GM18511 (cell line): ENCODE measurements around the gene ATP7B.
A peak's percentile ranks its signal among the peaks of the same experiment; 100 is the strongest.

ENCODE experiments used
- ATAC-seq: cut with Tn5 transposase; IDR thresholded peaks from one replicate; pipeline ENCODE4 v1.9.1; 2021; ENCODE audit warnings: mild to moderate bottlenecking, moderate library complexity; ENCODE audit not compliant: unreplicated experiment

Gene ATP7B

DNA sequence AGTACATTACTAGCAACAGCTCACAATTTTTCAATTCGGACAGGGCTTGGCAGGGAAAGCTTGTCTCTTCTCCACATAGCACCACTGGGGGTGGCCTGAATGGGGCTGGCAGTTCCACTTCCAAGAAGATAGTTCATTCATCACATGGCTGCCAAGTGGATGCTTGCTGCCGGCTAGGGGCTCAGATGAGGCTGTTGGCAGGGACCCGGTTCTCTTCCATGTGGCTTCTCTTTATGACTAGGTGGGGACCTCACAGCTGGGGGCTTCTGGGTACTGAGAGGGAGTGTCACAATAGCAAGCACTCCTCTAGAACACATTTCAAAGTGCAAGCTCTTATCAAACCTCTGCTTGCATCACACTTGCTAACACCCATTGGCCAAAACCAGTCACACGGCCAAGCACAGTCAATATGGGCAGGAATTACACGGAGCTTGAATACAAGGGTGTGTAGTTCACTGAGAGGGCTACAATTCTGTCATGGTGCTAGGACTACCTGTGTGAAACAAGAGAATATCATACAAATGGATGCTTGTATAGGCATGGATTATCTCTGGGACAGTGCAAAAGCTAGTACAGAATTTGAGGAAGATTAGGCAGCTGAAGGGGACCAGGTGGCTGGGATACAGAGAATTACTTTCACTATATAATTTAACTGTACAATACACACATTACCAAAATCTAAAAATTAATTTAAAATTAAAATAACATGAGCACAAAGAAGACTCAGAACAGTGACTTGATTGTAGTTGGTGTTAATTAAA is 32.3 kb downstream of the ATP7B start:
- no peak for ATAC-seq

DNA sequence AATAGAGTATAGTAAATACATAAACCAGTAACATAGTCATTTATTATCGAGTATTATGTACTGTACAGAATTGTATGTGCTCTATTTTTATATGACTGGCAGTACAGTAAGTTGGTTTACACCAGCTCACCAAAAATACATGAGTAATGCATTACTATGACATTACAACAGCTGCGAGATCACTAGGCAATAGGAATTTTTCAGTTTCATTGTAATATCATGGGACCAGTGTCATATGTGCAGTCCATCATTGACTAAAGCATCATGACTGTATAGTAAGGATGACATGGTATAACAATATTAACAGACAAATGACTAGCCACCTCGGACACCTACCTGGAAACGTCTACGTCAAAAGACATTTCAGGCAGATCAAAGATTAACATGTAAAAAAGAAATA is 33.6 kb downstream of the ATP7B start:
- no peak for ATAC-seq

DNA sequence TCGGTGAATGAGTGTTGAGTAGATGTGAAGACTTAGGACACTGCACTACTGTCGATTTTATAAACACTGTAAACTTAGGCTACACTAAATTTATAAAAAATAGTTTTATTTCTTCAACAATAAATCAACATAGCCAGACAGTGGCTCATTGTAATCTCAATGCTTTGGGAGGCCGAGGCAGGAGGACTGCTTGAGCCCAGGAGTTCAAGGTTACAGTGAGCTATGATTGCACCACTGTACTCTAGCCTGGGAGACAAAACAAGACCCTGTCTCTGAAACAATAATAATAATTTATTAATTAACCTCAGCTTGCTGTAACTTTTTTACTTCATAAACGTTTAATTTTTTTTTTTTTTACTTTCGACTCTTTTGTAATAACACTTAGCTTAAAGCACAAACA is 34.4 kb downstream of the ATP7B start:
- ATAC-seq = no peak

DNA sequence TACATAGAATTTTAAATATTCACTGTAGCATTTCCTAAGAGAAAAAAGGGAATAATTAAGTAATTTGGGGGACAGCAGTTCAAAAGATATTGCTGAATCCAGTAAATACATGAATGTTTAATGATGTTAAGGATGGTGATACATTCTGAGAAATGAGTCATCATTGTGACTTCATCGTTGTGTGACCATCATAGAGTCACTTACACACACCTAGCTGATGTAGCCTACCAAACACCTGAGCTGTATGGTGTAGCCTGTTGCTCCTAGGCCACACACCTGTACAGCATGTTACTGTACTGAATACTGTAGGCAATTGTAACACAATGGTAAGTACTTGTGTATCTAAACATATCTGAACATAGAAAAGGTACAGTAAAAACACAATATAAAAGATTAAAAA is 34.8 kb downstream of the ATP7B start:
- no peak for ATAC-seq

DNA sequence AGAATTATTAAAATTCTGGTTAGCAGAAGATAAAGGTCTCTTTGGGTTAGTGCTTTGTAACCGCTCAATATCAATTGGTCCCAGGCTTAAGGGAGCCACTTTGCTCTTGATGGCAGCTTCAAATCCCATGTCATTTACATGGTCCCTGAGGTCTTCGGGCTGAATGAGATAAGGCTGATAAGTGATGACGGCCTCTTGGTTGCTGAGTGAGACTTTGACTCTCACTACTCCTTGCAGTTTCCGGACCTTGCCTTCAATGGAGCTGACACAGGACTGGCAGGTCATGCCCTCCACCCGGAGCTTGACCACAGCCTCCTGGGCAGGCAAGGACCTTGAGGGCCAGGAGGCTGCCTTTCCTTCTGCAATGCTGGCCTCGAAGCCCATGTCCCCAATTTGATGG is 36.8 kb downstream of the ATP7B start:
- ATAC-seq = no peak

DNA sequence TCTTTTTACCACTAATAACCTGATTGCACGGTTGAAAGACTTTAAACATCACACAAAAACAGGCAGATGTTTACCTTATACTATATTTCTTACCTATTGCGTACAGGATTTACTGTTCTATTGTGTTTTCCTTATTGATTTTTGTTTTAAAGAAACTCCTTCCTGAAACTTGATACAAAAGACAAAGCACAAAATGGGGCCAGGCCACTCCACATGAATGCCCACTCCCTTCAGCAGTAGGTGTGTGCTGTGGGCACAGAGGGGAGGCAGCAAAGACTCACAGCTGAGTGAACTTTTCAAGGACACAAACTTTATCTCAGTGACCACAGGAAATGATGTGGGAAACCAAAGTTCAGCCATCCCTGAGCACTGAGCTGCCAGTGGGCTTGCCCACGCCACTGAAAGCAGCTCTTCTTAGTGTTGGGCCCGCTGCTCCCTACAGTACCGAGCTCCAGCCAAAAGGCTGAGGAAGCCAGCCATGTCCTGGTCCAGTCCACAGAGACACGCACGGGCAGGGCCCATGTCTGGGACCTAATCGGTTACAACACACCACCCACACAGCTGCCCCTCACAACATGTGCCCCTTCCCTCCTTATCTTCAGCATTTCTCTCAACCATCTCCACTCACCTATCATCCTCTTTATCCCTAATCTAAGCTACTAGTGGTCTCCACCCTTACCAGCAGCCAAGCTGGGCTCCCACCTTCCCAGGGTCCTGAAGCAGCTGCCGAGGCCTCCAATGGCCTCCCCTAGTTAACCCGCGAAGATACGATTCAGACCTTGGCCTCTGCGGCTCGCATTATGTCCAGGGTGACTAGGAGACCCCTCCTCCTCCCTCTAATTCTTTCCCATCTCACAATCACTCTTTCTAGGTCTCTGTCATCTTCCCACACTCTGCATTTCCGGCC is 39.5 kb downstream of the ATP7B start:
- ATAC-seq = no peak

DNA sequence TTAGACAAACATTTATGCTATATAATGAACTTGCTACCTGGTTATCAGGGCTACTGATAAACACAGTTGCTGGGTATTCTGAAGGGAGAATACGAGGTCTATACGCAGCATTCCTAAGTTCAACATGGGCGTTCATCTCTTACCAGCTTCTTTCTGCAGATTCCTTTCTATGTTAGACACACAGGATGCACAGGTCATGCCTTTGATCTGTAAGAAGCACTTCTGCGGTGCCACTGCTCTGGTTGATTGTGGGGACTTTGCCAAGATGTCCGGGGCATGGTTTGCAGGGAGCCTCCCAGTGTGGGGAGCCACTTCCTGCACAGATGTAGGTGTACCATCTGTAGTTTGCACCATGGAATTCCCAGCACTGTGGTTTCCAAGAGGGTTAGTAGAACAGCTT is 40.9 kb downstream of the ATP7B start:
- no peak for ATAC-seq

DNA sequence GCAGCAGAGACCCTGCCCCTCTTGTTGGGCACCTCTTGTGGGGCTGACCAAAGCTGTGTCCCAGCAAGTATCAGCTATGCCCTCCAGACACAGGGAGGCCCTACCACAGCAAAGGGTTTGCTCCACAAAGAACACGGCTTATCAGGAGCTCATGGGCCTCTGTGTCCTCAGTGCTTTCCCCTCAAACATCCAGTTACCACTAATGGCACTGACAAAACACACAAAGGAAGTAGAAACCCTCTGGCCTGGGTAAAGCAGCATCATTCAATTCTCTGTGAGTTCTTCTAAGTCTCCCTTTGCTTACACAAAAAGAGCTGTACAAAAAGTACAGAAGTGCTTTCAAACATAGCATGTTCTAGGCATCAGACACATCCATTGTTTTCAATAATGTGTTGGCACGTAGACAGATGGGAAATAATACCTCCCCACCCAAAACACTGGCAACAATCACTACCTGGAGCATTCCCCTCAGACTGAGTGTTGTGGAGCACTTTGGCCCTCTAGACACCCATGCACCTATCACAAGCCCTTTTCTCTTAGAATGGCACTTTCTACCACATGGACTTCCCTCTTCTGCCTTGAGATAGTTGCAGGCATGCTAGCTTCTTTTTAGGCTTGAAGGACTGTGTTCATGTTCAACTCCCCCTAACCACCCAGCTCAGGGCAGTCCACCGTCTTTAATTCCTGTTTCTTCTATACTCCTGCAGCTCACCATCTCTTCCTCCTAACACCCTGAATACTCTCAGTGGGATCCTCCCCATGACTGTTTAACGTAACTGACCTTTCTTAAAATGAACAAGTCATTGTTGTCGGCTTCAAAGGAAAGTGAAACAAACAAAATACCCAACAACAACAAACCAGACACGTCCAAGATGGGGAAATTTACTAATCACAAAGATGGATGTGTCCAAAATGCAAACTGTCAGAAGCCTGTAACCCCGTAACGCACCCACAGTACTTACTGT is 43.5 kb downstream of the ATP7B start:
- no peak for ATAC-seq

DNA sequence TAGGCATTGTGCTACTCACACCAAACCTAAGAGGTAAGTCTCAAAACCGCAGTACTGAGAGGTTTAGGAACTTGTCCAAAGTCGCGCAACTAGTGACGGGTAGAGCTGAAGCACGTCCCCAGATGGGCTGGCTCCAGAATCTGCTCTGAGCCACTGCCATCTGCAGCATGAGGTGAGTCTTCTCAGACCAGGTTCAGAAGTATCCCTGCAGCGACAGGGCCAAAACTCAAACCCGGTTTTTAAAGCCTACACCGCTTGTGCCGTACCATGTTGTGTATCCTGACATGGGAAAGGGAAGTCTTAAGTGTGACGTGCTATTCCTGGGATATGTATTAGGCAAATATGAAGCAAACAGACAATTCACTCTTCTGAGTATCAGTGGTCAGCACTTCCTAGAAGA is 45.1 kb downstream of the ATP7B start:
- no peak for ATAC-seq

DNA sequence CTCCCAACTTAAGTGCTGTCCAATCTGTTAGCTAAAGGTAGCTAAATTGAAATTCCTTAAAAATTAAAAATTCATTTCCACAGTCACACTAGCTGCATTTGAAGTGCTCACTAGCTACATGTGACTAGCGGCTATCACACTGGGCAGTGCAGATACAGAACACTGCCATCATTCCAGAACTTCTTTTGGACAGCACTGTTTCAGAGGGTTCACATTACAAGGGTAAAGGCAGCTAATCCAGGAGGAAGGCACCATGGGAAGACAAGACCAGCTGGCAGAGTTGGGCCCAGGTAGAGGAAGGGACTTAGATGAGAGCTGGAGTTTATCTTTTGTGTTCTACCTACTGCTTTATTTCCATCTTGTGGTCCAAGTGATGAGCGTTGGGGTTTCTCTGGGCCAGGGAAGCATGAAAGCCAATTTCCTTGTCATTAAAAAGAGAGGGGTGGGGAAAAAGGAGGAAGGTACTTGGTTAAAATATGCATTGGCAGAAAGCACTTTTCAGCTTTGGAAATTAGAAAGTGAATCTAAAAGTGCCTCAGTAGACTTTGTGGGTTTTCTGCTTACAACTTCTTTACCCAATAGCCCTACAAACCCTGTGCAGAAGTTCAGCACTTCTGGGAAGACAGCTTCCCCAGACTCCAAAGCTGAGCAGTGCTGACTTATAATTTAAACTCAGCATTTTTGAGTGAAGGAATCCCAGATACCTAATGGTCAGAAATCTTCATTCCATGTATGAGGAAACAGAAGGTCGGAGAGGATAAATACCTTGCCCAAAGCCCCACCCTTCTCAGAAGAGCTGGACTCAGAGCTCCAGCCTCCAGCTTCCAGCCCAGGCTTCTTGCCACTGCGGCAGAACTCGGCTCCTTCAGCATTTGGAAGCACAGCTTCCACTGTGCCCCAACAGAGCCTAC is 49.5 kb downstream of the ATP7B start:
- no peak for ATAC-seq

- ATAC-seq = no peak
Observed at GRCh38 chr13:51960766-51961165, 50.5 kb downstream of the ATP7B start.

DNA sequence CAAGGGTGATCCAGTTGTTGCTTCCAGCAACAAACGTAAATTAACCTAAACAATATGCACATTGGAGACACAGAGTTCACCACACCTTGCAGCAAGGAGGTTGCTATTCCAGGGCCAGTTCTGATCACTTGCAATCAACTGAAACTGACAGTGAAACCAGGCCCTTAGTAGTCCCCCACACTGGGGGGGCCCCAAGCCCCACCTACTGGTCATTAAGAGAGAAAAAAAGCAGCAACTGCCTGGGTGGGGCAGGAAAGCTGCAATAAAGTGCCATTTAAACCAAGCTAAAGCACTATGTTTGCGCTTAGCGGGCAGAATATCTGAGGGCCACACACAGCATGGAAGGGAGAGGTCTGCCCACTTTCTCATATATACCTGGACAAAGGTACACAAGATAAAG is 51.5 kb downstream of the ATP7B start:
- peak; percentile 92 for ATAC-seq

GRCh38 chr13:51958217-51958547 is 53.1 kb downstream of the ATP7B start:
- ATAC-seq = no peak

DNA sequence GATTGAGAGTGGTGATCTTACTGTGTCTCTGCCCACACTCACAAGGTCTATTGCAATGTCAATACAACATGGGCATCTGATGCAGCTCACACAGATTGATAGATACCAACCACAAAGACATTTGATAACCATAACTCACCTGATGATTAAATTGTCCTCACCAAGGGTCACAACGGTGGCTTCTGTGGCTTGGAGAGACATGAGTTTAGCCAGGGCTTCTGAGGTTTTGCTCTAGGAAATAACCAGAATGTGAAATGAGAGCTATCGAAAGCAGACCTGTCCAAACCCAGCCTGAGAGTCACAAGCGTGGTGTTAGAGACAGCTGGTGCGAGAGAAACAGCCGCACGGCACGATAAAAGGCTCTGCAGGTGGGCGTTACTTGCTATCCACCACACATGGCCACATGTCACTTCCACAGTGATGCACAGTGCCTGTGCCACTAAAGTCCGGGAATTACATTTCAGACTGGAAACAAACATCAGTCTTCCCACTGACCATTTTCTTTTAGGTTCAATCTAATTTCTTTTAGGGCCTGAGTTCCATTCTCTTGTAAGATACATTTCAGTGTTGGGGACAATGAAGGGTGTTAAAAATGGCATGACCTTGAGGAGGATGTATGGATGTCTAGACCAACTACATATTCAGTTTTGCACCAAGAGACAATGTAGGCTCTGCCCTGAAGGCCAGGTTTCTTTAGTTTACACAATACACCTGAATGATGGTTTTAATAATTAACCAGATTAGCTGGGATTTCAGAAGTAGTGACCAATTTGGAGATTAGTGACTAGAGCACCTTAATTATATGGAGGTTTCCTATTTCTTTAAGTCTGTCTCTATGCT is 53.7 kb downstream of the ATP7B start:
- ATAC-seq = no peak

DNA sequence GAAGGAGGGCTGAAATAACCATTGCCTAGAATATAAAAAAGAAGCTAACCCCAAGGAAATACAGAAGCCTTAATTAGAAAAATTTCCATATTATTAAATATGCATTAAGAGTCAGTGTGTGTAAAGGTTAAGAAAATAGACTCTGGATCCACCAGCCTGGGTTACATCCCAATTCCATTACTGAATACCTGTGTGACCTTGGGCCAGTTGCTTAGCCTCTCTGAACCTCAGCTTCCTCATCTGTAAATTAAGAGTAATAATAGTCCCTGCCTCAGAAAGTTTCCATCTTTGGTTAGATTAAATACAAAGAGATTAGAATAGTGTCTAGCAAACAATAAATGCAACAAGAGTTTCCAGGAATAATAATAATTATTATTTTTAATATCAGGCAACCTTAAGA is 54.5 kb downstream of the ATP7B start:
- ATAC-seq = no peak

GRCh38 chr13:51955816-51956603 is 55.2 kb downstream of the ATP7B start:
- no peak for ATAC-seq

- ATAC-seq = no peak
Observed at GRCh38 chr13:51955281-51955771, 55.9 kb downstream of the ATP7B start.
